Stimulated activated CD8-positive, alpha-beta memory T cell treated with anti-CD3 and anti-CD28 coated beads, Interleukin-12 subunit alpha, Interleukin-12 subunit beta, amount 100 ng/mL, for 4 hours (primary cell): ENCODE data around the gene ZNF22.
A peak's percentile ranks its signal among the peaks of the same experiment; 100 is the strongest.

Experiments used
- DNase-seq: peaks from one replicate; pipeline ENCODE4 v3.0.0-alpha.2; 2020; ENCODE audit warnings: low read depth

Gene ZNF22

DNA sequence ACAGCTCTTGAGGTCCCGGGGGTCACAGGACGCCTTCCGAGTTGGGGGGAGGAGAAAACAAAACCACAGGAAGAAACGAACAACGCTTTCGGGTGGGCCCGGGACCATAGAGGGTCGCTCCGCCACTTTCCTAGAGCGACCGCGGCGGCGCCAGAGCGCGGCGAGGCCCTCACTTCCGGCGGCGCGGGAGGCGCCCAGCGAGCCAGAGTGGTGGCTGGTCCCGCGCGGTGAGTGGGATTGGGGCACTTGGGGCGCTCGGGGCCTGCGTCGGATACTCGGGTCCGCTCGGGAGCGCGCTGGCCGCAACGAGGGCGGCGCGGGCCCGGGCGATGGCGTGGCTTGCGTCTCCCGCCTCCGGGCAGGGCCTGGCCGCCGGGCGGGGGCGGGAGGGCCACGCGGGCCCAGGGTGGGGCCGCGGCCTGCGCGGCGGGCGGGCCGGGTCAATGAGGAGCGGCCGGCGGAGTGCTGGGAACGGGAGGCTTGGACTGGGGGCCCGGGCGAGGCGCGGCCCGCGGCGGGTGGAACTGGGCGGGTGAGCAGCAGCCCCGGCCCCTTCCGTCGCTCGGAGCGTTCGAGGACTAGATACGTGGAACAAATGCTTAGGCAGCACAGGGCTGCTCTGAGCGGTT is at the start of gene ZNF22:
TSS of gene ZNF22 (plus strand) at position 172 of the 629 bp plus-strand sequence. CDS start 2,446 bp downstream, outside the sequence.
- DNase-seq = peak; percentile 72

DNA sequence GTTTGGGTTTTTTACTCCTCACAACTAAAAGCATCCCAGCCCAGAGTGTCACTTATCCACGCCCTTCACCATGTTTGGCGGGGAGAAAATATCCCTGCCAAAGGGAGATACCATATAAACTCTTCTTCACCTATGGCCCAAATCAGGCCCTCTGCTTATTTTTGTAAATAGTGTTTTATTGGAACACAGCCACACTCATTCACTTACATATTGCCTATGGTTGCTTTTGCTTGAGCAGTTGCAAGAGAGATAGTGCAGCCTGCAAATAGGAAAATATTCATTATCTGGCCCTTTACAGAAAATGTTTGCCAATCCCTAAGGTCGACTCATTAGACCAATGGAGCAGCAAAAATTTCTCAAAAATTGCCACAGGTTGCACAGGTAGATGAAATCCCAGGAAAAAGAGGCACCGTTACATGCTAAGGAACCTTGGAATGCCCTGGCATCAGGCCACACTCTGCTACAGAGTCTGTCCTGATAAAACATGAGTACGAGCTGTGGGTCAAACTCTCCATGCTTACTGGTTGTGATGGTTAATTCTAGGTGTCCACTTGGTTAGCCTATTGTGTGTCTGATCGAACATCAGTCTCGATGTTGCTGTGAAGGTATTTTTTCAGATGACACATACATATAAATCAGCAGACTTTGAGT is 49.0 kb upstream of the ZNF22 start:
- DNase-seq = no peak

DNA sequence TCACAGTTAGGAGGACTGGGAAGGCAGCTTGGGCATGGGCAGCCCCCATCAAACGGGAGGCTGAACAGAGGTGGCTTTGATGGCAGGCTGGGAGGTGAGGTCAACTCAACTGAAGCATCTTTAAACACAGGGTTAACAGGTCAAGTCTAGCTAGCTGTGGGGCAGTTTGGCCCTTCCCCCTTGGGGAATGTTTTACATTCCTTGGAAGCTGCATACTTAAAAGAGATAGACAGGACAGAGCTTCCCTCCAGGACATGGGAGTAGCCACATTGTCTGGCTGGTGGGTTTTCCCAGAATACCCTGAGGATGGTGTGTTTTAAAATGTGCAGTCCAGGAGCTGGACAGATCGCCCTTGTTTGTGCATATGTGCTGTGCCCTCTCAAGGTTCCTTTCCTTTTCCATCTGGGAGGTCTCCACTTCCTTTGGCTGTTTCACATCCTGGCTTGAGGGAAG is 47.9 kb upstream of the ZNF22 start:
- DNase-seq = no peak

DNA sequence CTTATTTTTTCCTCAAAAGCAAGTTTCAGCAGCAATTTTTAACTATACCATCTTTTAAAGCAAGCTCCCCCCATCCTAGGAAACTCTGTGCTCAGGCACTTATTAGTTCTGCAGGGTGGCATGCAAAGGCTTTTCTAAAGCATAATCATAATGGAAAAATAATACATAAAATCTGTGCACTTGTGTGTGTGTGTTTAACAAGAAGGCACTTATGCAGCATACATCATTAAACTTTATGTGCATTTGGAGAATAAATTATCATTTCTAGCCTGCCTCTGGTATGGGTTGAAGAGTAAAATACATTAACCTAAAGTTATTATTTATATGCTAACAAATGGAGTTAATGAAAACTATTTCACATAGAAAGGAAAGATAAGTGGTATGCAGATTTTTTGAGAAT is 46.7 kb upstream of the ZNF22 start:
- DNase-seq = no peak

DNA sequence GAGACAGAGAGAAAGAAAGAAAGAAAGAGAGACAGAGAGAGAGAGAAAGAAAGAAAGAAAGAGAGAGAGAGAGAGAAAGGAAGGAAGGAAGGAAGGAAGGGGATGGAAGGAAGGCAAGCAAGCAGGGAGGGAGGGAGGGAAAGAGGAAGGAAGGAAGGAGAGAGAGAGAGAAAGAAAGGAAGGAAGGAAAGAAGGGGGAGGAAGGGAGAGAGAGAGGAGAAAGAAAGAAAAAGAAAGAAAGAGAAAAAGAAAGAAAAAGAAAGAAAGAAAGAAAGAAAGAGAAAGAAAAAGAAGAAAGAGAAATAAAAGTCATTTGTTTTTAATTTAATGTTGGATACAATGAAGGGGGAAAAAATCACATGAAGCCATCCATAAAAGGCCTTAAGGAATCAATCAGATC is 45.8 kb upstream of the ZNF22 start:
- DNase-seq = no peak

DNA sequence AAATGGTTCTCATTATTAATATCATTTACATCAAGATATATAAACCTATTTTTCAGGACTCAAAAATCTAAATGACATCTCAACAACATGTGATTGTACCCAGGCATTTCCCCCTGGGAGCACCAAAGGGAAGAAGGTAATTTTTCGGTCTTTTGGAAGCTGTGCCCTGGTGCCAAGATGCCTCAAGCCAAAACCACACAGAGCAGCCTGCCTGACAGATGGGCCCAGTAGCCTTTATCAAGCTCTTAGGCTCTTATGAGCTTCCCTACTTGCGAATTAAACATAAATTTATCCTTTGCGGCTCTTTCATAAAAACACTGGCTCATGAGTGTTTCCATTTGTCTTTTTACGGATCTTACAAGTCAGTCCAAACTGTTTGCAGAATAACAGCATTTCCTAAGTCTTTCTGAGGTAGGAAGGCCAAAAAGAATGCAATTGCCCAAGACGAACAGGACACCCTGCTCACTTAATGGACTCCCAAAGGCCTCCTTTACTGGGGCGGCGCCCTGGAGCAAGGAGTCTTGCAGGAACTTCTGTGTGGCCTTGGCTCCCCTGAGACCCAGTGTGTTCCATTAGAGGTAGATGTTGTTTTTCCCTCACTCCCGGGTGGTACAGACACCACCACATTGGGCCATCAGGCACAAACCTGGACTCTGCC is 45.2 kb upstream of the ZNF22 start:
- no peak for DNase-seq

DNA sequence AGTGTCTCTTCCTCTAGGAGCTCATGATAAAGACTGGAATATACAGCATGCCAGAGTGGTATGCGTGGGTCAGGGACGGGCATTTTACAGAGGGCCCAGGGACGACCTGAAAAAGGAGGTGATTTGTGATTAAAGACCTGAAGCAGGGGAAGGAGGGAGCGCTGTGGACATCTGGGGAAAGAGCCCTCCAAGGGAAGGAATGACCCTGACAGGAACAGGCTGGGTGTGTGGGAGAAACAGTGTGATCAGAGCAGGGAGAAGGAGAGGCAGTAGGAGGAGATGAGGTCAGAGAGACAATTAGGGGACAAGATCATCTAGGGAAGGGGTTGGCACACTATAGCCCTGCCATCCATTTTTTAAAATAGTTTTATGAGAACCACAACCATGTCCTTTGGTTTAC is 44.5 kb upstream of the ZNF22 start:
- no peak for DNase-seq

DNA sequence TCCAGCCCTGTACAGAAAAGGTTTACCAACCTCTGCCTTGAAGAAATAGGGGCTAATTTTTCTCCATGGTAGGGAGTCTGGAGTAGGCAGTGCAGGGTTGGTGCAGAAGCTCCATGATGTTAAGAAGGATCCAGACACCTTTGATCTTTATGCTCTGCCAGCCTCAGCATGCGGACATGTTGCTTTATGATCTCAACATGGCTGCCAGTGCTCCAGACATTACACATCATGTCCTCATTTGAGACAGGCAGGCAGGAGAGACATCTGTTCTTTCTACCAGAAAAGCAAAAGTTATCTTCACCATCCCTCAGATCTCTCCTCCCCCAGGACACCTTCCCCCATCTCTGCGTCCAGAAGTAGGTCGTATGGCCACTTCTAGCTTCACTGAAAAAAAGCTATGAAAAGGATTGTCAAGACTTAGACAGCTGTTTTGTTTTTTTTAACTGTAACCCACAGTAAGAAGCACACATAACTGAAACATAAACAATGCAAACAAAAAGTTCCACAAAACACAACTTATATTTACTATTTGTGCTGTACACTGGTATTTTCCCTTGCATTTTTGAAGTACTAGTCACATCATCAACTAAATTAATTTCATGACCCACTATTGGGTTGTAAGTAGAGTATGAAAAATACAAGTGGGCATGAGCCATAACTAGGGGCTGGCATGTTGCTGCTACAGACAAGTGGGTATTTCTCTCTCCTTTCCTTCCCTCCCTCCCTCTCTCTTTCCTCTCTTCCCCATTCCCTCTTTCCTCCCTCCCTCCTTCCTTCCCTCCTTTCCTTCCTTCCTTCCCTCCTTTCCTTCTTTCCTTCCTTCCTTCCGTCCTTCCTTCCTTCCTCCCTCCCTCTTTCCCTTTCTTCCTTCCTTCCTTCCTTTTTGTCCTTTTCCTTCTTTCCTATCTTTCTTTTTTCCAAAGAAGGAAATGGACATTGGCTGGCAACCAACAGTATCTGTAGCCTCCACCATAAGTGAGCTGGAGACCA is 43.7 kb upstream of the ZNF22 start:
- no peak for DNase-seq

DNA sequence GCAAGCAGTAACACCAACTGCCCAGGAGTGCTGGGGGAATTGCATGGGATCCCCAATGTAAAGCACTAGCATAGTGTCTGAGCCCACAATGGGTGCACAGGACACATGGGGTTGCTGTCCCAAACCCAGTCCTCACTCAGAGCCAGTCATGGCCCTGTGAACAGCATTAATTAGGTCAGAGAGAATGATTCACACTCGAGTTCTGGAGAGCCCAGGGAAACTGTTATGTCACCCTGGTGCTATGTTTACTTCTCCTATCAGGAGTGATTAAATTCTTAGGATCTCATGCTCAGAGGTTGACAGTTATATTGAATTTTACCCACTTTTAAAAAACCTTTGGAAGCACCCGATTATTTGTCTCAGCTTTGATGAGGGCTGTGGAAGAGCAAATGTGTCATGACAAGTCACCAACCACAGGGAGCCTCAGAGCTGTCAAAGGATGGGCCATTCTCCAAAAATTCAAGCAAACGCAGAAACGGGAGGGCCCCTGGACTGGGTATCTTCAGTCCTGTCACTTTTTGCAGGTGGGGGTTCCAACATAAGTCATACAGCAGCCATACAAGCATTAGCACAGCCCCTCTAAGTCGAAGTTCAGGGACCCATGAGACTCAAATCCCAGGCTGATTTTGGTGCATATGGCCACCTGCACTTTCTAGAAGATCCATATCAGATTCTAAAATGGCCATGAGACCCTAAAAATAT is 42.4 kb upstream of the ZNF22 start:
- DNase-seq = no peak

DNA sequence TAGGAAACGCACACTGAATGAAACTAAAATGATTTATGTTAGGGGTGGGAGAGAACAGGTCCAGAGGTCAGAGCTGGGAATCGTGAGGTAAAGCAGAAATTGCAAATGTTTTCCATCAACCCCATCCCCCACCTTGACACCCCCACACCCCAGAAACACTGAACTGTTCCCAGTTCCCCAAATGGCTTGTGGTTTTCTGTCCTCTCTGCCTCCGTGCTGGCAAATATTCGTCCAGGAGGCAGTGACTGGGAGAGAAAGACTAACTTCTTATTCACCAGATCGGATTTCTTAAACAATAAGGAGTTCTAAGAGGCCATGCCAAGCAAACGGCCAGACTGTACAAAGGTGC is 41.9 kb upstream of the ZNF22 start:
- DNase-seq = no peak

DNA sequence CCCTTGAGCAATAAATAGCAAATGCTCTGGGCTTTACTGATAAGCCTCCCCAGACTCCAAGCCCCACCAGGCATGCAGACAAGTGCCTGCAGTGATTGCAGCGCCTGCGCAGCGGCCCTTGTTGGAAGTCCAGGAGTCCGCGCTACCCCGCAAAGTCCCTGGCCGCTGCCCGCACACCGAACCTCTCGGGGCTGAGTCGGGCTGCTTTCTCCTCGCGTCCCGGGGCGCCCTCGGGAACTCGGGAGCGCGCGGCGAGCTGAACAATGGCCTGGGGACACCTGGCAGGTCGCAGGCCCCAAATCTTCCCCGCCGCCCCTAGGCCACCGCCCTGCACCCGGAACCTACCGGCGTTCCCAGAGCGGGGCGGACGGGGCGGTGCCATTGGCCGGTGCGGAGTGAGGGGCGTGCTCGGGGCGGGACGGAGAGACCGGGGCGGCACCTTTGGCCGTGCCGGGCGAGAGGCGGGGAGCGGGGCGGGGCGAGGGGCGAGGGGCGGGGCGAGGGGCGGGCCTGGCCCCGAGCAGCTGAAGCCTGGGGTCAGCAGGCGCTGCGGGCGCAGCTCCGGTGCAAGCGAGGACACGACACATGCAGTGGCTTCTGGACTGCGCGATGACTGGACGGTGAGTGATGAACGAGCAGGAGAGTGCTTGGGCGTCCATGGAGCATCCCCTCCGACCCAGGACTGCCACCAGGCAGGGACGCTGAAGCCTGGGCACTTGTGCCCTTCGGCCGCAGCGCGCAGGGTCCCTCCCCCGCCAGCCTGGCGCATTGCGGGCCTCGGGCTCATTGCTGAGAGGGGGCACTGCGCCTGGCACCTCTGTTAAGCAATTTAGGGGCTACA is 41.3 kb upstream of the ZNF22 start, which contains the start of gene RASSF4:
TSS of gene RASSF4 (plus strand) at position 556 of the 841 bp plus-strand sequence. CDS start 10,401 bp downstream, outside the sequence.
- DNase-seq = peak; percentile 81

DNA sequence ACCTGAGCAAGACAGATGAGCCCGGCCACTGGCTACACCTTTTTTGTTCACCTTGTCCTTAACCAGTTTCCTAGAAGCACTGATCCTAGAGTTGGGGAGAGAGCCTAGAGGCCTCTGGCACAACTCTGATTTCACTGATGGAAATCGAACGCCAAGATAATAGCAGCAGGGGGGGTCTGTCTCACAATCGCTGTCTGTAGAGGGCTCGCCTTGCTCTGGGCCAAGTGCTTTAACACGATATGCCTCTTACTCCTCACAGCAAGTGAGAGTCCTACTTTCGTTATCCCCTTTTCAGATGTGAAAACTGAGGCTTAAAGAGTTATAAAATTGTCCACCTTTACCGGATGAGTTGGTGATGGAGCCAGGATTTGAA is 40.6 kb upstream of the ZNF22 start:
- no peak for DNase-seq

DNA sequence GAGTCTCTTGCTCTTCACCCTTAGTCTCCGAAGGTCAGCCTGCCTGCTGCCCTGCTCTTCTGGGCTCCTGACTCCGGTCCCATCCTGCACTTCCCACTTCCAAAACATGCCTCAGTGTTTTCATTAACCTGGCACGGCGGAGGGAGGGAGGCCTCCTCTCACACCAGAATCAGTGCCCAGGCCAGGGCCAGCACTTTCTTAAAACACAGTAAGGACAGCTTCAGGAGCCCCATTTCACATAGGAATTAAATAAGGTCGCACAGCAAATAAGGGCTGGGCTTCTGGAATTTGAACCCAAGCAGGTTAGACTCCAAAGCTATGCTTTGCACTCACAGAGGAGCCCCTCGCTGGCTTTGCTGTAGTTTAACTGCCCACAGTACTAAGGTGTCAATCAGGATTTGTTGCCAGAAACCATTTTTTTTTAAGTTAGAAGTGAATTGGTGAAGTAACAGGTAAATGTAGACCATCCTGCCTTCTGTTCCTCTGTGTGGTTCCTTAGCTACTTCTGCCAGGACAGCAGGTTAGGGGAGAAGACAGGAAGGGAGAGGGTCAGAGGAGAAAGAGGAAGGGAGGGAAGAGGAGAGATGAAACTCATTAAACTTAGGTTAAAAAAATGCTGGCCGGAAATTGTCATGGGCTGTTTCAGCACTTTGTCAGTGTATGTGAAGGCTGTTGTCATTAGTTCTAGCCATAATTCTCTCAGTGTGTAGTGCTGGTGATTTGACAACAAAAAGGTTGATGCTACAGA is 40.1 kb upstream of the ZNF22 start:
- DNase-seq = no peak

DNA sequence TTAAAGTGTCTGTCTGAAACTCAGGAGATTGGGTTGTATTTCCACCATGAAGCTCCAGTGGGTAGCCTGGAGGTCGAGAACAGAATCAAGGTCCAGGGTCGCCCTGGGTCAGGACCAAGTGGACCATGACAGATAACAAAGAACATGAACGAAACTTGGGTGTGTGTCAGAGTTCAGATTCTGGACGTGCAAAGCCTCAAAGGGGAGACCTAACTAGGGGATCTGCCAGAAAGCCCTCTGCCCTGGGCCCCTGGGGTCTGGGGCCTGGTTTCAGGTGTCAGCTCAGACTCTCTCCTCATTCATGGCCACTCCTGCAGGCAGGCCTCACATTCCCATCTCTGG is 39.5 kb upstream of the ZNF22 start:
- DNase-seq = no peak

DNA sequence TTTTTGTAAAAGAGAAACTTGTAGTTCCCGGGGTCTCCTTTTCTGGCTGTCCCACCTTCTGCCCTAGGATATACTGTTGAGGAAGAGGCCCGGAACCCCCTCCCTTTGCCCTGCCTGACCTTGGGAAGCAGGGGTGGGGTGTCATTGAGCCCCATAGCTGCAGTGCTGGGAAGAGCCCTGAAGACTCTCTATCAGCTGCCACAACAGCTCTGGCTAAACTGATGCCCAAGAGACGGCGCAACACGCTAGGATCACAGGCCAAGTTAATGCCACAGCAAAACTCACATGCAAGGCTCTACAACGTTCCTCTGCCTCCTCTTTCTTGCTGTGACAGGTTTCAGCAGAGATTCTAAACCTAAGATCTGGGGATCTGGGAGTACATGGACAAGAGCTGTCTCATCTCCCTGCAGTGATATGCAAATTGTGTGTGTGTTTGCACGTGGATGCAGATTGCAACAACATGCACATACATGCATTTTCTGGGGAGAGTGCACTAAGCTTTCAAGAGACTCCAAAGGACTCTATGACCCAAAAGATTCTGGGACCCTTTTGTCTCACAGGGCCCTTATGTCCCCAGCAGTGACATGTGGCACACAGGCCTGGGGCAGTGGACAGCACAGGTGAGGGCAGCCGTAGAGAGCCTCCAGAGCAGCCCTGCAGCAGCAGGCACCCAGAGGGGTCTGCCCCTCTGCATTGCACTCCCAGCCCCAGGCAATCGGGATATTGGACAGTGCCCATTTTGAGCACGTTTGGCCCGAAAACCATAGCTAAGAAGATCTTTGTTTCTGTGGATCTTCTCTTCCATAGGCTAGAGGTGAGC is 38.6 kb upstream of the ZNF22 start:
- DNase-seq = no peak

DNA sequence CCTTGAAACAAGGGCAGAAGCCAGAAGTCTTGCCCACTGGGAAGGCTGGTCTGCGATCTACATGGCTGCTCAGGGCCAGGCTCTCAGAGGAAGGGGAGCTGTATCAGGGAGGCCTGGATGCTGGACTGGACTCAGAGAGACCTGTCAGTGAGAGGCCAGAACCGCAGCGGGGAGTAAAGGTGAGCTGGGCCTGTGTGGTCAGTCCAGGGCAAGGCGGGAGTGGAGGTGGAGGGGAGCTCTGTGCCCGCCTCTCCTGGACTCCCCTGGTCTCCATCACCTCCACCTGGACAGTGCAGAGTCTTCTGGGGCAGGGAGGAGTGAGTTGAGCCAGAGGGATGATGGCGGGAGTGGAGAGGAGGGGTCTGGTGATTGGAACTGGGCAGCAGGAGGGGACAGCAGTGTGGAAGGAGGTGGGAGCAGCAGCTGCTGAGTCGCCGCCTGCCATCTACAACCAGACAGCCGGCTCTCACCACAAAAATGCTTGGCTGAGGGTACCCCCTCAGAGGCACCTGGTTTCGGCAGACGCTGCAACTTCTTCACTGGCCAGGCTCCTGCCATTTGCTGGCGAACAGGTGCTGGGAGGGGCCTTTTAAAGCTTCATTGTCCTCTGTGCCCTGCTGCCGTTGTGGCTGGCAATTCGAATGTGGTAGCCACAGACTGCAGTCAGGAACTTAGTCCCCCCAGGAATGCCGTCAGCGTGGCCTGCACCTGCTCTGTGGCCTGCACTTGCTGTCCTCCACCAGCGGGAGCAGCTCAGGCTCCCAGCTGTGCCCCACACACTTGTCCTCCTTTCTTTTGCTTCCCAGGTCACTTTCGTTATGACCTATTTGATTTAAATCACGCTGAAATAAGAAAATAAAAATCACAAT is 37.6 kb upstream of the ZNF22 start:
- DNase-seq = no peak

DNA sequence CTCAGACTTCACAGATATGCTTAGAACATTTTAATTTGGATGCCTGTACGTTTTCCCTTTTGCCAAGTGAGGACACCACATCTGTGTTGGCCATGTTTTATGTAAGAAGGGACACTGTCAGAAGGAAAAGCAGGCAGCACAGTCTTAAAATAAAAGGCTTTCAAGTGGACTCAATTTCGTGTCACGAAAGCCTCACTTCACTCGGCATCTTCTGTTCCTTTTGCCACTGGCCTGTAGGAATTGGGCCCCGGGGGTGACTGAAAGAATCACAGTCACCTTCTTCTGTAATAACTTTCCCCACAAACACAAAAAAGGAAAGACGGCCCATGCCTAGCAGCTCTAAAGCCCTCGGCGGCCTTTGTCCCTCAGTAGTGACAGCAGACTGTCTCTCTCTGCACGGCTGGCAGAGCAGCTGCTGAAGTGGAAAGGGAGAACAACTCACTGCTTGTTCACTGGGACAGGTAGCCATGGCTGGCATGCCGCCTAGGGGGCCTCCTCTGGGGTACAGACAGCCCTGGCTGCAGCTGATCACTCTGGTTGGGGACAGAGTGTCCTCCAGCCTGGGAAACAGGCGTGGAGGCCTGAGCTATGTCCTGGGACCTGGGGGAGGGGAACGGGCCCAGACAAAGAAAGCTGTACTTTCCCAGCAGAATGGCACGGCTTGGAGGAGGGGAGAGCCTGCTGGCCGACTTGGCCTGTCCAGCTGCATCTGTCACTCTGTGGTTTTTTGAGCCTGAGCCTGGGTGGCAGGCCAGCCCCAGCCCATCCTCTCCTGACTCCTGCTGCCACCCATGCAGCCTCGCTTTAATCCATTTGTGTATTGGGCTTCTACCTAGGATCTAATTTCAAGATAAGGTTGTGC is 36.7 kb upstream of the ZNF22 start:
- DNase-seq = no peak
